Measurements from ENCODE around the gene ADAMTS9.

The ADAMTS9 gene

GRCh38 chr3:64576211-64576775 lies 111.5 kb downstream of the ADAMTS9 start:
- H2AFZ ChIP-seq (ENCODE audit: low read length): no peak overlapping the region
- H3K36me3 ChIP-seq (ENCODE audit: insufficient read depth, low read length): no peaks in the 10 kb centered on the region

GRCh38 chr3:64575211-64575844 lies 112.5 kb downstream of the ADAMTS9 start:
- Histone ChIP-seq H3K4me2 (ENCODE audit: low read depth, low read length, poor library complexity, severe bottlenecking) (no peak overlapping the region), H3K4me3 (ENCODE audit: low read length, poor library complexity, severe bottlenecking) (no peak overlapping the region), H3K36me3 (ENCODE audit: insufficient read depth, low read length) (no peaks in the 10 kb centered on the region), H3K9me3 (ENCODE audit: insufficient read depth, low read depth, low read length) (no peaks in the 10 kb centered on the region), H4K20me1 (ENCODE audit: insufficient read depth, low read length, poor library complexity, severe bottlenecking) (no peaks in the 10 kb centered on the region), H2AFZ (ENCODE audit: low read length) (no peak overlapping the region), H3K79me2 (ENCODE audit: insufficient read depth, low read length) (no peaks in the 10 kb centered on the region), H3F3A (ENCODE audit: low read depth) (no peaks in the 10 kb centered on the region), H3K27me3 (ENCODE audit: insufficient read depth, low read length, poor library complexity, severe bottlenecking) (no peaks in the 10 kb centered on the region), H3K9me2 (replicated peaks; ENCODE audit: low read depth, low read length) (no peaks in the 10 kb centered on the region), H3K9ac (ENCODE audit: low read depth, low read length, poor library complexity, severe bottlenecking) (no peak overlapping the region), H3K4me1 (ENCODE audit: insufficient read depth, low read length, poor library complexity, severe bottlenecking) (no peaks in the 10 kb centered on the region)
- peak; percentile 56 for TF ChIP-seq CTCF (conservative IDR thresholded peaks at IDR 0.05; ENCODE audit: low read length)
- no peak for TF ChIP-seq EZH2phosphoT487 (IDR thresholded peaks at IDR 0.05; ENCODE audit: borderline replicate concordance)

More at GRCh38 chr3:64576211-64576775, 111.5 kb downstream of the ADAMTS9 start:
- H3K9me3 ChIP-seq (ENCODE audit: insufficient read depth, low read depth, low read length): no peaks in the 10 kb centered on the region
- H3K9me2 ChIP-seq (replicated peaks; ENCODE audit: low read depth, low read length): no peaks in the 10 kb centered on the region
- no peaks in the 10 kb centered on the region for H3K79me2 ChIP-seq (ENCODE audit: insufficient read depth, low read length)
- no peaks in the 10 kb centered on the region for H3F3A ChIP-seq (ENCODE audit: low read depth)
- H3K9ac ChIP-seq (ENCODE audit: low read depth, low read length, poor library complexity, severe bottlenecking): no peak overlapping the region
- H3K4me1 ChIP-seq (ENCODE audit: insufficient read depth, low read length, poor library complexity, severe bottlenecking): no peaks in the 10 kb centered on the region
- TF ChIP-seq CTCF (conservative IDR thresholded peaks at IDR 0.05; ENCODE audit: low read length): no peak
- TF ChIP-seq EZH2phosphoT487 (IDR thresholded peaks at IDR 0.05; ENCODE audit: borderline replicate concordance): no peak
- H3K4me3 ChIP-seq (ENCODE audit: low read length, poor library complexity, severe bottlenecking): no peak overlapping the region
- H4K20me1 ChIP-seq (ENCODE audit: insufficient read depth, low read length, poor library complexity, severe bottlenecking): no peaks in the 10 kb centered on the region
- H3K27me3 ChIP-seq (ENCODE audit: insufficient read depth, low read length, poor library complexity, severe bottlenecking): no peaks in the 10 kb centered on the region
- no peak overlapping the region for H3K4me2 ChIP-seq (ENCODE audit: low read depth, low read length, poor library complexity, severe bottlenecking)

GRCh38 chr3:64574194-64574593 lies 113.6 kb downstream of the ADAMTS9 start:
- Histone ChIP-seq H2AFZ (ENCODE audit: low read length) (no peak overlapping the region), H4K20me1 (ENCODE audit: insufficient read depth, low read length, poor library complexity, severe bottlenecking) (no peaks in the 10 kb centered on the region), H3K9me2 (replicated peaks; ENCODE audit: low read depth, low read length) (no peaks in the 10 kb centered on the region), H3K4me3 (ENCODE audit: low read length, poor library complexity, severe bottlenecking) (no peak overlapping the region), H3F3A (ENCODE audit: low read depth) (no peaks in the 10 kb centered on the region), H3K36me3 (ENCODE audit: insufficient read depth, low read length) (no peaks in the 10 kb centered on the region), H3K4me1 (ENCODE audit: insufficient read depth, low read length, poor library complexity, severe bottlenecking) (no peaks in the 10 kb centered on the region), H3K79me2 (ENCODE audit: insufficient read depth, low read length) (no peaks in the 10 kb centered on the region), H3K9ac (ENCODE audit: low read depth, low read length, poor library complexity, severe bottlenecking) (no peak overlapping the region), H3K9me3 (ENCODE audit: insufficient read depth, low read depth, low read length) (no peaks in the 10 kb centered on the region), H3K4me2 (ENCODE audit: low read depth, low read length, poor library complexity, severe bottlenecking) (no peak overlapping the region), H3K27me3 (ENCODE audit: insufficient read depth, low read length, poor library complexity, severe bottlenecking) (no peaks in the 10 kb centered on the region)
- no peak for TF ChIP-seq EZH2phosphoT487 (IDR thresholded peaks at IDR 0.05; ENCODE audit: borderline replicate concordance)
- no peak for TF ChIP-seq CTCF (conservative IDR thresholded peaks at IDR 0.05; ENCODE audit: low read length)

All from Loucy (cell line).